Measurements from ENCODE around the gene OLIG1.

The OLIG1 gene

GRCh38 chr21:33063907-33064622, 5.9 kb upstream of the OLIG1 start:
- DNase-seq (ENCODE audit: low read depth): no peak

GRCh38 chr21:33064623-33065390, 5.1 kb upstream of the OLIG1 start:
- DNase-seq (ENCODE audit: low read depth): no peak

DNA sequence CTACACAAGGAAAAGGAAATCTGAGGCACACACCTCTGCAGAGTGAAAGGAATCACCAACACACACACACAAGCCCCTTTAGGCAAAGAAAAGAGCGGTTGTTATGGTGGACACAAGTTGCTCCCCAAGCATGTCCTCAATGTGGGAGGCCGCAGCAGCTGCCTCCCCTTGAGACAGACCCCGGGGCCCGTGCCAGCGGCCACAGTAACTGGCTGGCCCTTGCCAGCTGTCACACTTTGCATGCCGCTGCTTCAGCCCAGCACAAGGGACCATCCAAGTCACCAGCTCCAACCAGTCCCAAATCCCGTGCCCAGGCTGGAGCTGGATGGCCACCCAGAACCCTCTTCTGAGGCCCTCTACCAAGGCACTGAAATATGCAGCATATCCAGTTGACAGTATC, 2.9 kb upstream of the OLIG1 start:
- DNase-seq (ENCODE audit: low read depth): no peak

DNA sequence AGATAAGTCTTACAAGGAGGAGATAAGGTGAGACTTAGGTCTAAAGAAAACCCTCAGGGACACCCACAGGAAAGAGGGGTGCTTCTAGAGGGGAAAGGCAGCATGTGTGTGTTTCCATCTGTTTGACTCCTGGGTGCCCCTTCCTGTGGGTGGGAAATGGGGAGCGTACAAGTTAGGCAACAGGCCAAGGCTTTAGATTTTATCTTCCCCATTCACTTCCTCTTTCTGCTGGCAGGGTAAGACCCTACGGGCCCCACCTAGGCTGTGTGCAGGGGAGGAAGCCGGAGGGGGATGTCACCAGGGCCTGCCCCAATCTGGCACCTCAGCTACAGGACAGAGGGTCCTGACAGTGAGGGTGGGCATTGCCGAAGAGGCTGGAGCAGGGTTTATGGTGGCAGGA, 2.5 kb upstream of the OLIG1 start:
- no peak for DNase-seq (ENCODE audit: low read depth)

- no peak for DNase-seq (ENCODE audit: low read depth)
These were observed 698 bp upstream of the OLIG1 start for GRCh38 chr21:33069243-33069642.

- no peak for DNase-seq (ENCODE audit: low read depth)
These were observed 322 bp upstream of the OLIG1 start for GRCh38 chr21:33069645-33069993.

GRCh38 chr21:33070744-33070997, 730 bp downstream of the OLIG1 start:
- no peak for DNase-seq (ENCODE audit: low read depth)

- no peak for DNase-seq (ENCODE audit: low read depth)
These were observed 1.2 kb downstream of the OLIG1 start for GRCh38 chr21:33070998-33071769.

- no peak for DNase-seq (ENCODE audit: low read depth)
These were observed 1.9 kb downstream of the OLIG1 start for GRCh38 chr21:33071770-33072306.

DNA sequence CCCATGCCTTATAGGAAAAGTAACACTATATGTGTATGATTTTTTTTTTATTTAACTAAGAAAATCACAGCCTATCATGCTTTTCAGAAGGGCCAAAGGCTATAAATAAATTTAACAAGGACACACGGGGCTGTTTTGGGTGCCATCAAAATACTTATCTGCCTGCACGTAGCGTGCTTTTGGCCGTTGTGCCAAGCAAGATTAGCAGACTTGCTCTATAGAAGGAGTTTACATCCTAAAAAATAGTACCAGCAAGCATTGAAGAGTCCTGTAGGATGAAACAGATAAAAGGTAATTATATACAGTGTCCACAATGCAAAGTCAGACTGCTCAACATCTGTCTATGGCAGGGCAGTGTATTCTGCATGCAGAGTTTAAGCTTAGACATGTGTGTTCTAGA, 3.7 kb downstream of the OLIG1 start:
- DNase-seq (ENCODE audit: low read depth): no peak

DNA sequence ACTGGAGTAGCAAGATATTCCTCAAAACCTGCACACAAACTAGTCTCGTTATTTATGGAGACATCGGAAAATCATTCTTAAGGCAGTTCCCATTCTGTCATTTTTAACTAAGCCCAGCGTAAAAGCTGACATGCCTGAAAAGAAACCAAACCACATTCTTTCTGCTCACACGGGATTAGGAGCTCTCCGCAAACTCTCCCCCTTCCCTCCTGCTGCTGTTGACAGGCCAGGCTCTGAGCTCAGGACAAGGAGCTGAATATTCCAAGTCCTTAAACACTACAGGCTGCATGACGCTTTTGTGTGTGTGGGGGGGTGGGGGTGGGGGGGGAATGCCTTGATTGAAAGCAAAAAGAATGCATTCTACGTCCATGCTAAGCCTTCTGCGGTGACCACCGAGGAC, 5.2 kb downstream of the OLIG1 start:
- DNase-seq (ENCODE audit: low read depth): no peak

DNA sequence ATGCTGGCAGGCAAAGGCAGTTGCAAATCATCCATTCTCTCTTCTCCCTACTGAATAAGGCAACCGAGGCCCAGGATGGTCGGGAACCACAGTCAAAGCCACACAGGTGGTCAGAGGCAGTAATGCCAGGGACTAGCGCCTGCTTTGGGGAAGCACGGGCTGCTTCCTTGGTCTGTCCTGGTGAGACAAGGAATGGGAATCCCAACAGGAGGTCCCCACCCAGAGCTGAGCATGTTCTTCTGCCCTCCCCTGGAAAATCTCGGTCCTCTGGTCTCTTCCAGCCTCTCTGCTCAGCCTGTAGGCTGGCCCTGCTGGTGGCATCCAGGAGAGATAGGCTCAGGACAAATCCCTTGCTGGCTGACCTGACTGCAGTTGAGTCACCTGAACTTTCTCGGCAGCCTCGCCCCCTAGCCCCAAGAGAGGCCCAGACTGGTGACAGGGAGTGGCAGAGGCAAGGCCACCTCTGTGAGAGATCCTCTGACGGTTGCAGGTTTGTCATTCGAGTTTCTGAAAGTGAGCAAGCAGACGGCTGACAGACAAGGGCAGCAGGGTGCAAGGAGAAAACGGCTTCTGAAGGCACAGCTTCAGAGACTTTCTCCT, 5.8 kb downstream of the OLIG1 start:
- no peak for DNase-seq (ENCODE audit: low read depth)

DNA sequence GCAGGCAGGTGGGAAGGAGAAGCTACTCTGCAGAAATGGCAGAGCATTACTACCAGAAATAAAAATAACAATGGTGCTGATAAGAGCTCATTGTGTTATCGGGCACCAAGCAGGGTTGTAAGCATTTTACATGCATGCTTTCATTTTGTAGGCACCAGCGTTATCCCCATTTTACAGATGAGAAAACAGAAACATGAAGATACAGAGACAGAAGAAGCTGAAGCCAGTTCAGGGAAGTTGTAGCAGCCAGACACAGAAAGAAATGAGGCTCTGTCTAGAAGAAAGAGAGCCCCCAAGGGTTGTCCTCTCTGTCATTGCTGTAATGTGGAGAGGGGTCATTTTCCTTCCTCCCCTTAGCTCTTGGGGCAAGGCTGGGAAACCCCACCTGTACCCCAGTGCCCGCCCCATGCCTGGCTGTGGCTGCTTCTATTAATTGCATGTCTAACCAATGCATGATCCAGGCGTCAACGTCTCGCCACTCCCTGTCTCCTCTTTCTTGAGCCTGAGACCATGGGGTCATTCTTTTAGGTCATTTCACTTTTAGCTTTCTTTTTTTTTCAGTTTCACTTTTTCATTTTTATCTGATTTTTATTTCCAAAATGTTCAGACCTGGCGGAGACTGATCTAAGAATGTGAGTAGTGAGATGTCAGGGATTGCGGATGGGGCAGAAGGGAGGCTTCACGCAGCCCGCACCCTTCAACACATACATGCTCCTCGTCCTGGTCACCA, 6.8 kb downstream of the OLIG1 start:
- DNase-seq (ENCODE audit: low read depth): no peak

- peak; percentile 18 for DNase-seq (ENCODE audit: low read depth)
These were observed 9.1 kb downstream of the OLIG1 start for GRCh38 chr21:33078907-33079582.

DNA sequence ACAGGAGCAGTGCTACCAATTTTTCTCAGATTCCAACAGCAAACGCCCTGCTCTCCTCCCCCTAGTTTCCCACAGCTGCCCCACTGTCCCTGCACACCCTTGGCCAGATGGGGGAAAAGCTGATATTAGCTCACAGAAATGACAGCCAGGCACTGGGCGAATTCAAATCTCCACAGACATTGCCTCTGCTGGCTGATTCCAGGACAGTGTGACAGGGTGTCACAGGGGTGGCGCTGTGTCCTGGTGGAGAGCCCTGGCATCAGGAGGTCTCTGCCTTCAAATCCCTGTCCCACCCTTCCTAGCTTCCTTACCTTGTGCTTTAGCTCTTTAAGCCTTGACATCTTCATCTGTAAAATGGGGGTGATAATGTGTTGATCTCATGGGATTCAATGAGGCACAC, 10.4 kb downstream of the OLIG1 start:
- no peak for DNase-seq (ENCODE audit: low read depth)

- DNase-seq (ENCODE audit: low read depth): no peak
These were observed 10.8 kb downstream of the OLIG1 start for GRCh38 chr21:33080776-33081175.

DNA sequence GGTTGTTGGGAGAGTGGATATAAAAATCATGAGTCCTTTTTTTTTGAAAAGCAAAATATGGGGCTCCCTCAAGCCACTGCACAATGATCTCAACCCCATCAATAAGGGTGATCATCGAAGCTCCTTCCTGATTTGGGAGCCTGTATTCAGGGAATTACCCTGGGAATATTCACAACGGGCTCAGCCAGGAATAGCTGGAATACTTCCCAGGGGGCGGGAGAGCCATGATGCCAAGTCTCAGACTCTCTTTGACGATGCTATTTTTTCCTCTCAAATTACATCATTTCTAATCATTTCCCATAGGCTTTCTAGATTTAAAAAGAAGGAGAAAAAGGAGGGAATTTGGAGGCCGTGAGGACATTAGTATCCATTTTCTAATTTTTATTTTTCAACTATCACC, 18.4 kb downstream of the OLIG1 start:
- no peak for DNase-seq (ENCODE audit: low read depth)

DNA sequence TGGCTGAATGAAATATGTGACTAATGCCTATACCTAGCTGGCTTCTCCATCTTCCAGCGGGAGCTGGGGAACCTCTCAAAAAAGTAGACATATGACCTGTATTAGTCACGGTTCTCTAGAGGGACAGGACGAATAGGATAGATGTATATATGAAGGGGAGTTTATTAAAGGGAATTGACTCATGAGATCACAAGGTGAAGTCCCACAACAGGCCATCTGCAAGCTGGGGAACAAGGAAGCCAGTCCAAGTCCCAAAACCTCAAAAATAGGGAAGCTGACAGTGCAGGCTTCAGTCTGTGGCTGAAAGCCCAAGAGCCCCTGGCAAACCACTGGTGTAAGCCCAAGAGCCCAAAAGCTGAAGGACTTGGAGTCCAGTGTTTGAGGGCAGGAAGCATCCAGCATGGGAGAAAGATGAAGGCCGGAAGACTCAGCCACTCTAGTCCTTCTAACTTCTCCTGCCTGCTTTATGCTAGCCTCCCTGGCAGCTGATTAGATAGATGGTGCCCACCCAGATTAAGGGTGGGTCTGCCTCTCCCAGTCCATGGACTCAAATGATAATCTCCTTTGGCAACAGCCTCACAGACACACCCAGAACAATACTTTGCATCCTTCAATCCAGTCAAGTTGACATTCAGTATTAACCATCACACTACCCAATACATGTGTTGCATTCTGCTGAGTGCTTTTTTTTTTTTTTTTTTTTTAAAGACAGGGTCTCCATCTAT, 19.6 kb downstream of the OLIG1 start:
- DNase-seq (ENCODE audit: low read depth): no peak

DNA sequence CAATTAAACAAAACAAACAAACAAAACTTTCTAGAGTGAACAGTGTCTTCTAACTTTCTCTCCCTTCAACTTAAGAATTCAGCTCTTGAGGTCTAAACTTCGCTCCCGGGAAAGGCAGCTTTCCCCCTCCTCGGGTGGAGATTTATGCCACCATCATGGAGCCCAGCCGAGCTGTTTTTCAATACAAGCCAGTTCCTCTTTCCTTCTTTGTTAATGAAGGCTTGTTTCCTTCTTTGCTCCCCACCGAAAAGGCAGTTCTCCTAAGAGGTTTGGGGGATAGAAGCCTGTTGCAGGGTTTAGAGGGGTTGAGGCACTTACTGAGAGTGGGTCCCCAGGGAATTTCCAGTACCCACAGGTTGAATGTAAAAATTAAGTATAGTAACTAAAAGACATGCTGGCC, 26.5 kb downstream of the OLIG1 start:
- DNase-seq (ENCODE audit: low read depth): no peak

DNA sequence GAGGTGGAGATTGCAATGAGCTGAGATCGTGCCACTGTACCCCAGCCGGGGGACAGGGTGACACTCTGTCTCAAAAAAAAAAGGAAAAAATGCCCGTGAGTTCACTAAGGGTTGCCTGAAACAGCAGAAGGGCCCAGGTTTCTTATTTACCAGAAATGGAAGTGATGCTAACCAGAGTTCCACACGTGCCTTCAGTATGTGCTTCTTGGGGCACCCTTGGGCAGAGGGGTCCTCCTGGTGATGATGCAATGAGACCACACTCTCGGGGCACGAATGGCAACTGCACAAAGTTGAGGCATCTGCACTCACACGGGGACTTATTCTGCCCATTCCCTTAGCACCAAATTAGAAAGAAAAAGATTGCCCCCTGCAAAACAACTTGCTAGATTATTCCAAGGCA, 29.2 kb downstream of the OLIG1 start:
- DNase-seq (ENCODE audit: low read depth): no peak
